GM21786 (cell line): ENCODE data around the gene TM6SF1.

Experiments used
- ATAC-seq: cut with Tn5 transposase; IDR thresholded peaks from one replicate; pipeline ENCODE4 v1.9.1; 2021; ENCODE audit not compliant: unreplicated experiment

TM6SF1 gene

DNA sequence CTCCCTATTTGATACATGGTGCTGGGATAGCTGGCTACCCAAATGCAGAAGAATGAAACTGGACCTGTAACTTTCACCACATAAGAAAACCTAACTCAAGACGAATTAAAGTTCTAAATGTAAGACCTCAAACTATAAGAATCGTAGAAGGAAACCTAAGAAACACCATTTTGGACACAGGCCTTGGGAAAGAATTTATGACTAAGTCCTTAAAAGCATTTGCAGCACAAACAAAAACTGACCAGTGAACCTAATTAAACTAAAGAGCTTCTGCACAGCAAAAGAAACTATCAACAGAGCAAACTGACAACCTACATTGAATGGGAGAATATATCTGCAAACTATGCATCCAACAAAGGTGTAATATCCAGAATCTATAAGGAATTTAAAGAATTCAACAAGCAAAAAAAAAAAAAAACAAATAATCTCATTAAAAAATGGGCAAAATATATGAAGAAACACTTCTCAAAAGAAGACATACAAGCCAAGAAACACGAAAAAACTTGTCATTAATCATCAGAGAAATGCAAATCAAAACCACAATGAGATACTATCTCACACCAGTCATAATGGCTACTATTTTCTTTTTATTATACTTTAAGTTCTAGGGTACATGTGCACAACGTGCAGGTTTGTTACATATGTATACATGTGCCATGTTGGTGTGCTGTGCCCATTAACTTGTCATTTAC, 63.2 kb downstream of the TM6SF1 start:
- no peak for ATAC-seq

- ATAC-seq = no peak
These were observed 67.4 kb downstream of the TM6SF1 start for GRCh38 chr15:83174891-83175290.

DNA sequence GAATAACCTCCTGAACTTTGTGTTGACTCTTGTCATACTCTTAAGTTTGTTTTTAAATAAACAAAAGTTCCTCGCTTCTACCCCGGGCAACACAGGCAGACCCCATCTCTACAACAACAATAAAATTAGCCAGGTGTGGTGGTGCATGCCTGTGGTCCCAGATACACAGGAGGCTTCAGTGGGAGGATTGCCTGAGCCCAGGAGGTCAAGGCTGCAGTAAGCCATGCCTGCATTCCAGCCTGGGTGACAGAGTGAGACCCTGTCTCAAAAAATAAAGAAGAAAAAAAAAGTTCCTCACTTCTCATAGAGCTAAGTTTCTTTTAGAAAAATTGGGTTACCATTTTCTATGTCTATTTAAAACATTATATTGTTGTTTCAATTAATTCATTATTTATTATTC, 70.9 kb downstream of the TM6SF1 start:
- ATAC-seq = no peak

DNA sequence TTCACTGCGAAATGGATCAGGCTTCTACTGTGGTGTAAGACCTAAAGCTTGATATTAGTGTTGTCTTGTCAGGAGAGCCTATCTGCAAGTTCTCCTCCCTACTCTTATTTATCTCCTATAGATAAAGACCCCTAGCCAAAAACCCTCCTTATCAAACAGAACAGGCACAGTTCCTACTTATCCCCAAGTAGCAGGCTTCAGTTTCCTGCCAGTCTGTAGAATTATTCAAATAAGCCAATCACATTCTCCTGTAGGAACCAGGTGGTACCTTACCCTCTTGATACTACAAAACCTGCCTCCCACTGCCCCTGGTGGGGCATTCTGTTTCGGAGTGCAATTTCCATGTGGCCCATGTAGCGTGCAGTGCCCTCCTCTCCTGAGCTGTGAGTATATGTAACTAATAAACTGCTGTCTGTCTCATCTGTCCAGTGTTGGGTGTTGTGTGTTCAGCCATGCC, 71.5 kb downstream of the TM6SF1 start:
- no peak for ATAC-seq

DNA sequence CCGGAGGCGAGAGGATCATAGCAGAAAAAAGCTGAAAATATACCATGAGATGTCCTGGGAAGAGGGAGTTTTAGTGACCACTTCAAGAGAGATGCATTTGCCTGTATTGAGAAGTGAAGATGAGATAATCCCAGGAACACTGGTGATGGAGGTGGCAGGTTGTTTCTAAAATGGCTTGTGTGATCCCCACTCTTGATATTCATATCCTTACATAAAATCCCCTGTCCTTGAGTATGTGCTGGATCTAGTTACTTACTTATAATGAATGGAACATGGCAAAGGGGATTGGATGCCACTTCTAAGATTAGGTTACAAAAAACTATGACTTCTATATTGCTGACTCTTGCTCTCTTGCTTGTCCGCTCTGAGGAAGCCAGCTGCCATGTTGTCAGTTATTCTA, 78.1 kb downstream of the TM6SF1 start:
- no peak for ATAC-seq
